IMR-90 (cell line): ENCODE data around the gene ANAPC1. TPM values are rescaled to one million over a fixed set of nuclear protein-coding genes. Genes with fewer than 3 reads are reported as not detected.

ENCODE experiments used
- ATAC-seq: fragments of 200-7000 bp; cut with Tn5 transposase; 2 replicates; pipeline ENCODE4 v1.9.1; 2020; ENCODE audit warnings: low read depth, mild to moderate bottlenecking, moderate library complexity
- BruUV-seq: library from RNA; stranded (reverse); fragments of 400-500 nt; replicated peaks from 2 replicates; lab custom pipeline; 2021; lab: Mats Ljungman, UMichigan
- CTCF ChIA-PET: fragments of 300-600 bp; formaldehyde crosslinking; extraction: SDS; loops from one replicate; lab custom pipeline; 2021; ENCODE audit warnings: antibody characterized with exemption; lab: Yijun Ruan, JAX
- POLR2A ChIA-PET: fragments of 300-600 bp; sonication (Branson Sonifier 250); formaldehyde crosslinking; loops from one replicate; lab custom pipeline; 2022; ENCODE audit warnings: antibody characterized with exemption; ENCODE audit not compliant: unreplicated experiment; lab: Charles Lee
- DNase-seq: peaks from one replicate; pipeline ENCODE4 v3.0.0; 2013
- H2AFZ ChIP-seq: replicated peaks from 2 replicates; pipeline ENCODE3; 2013; ENCODE audit warnings: low read length, mild to moderate bottlenecking; ENCODE audit not compliant: poor library complexity
- H2AK5ac ChIP-seq: 2 replicates; pipeline ENCODE4 v1.6.1; 2013; ENCODE audit warnings: low read depth, low read length, inconsistent platforms
- H2AK9ac ChIP-seq: replicated peaks from 2 replicates; pipeline ENCODE3; 2013; ENCODE audit warnings: mild to moderate bottlenecking, low read depth, low read length, moderate library complexity; ENCODE audit not compliant: poor library complexity
- H2BK120ac ChIP-seq: 2 replicates; pipeline ENCODE4 v1.6.1; 2013; ENCODE audit warnings: low read depth, low read length, inconsistent platforms
- H2BK15ac ChIP-seq: 3 replicates; pipeline ENCODE4 v1.6.1; 2013; ENCODE audit warnings: low read depth, low read length, inconsistent platforms
- H2BK20ac ChIP-seq: 2 replicates; pipeline ENCODE4 v1.6.1; 2013; ENCODE audit warnings: low read depth, mild to moderate bottlenecking, inconsistent platforms, low read length, moderate library complexity
- H2BK5ac ChIP-seq: 2 replicates; pipeline ENCODE4 v1.6.1; 2013; ENCODE audit warnings: mild to moderate bottlenecking, low read depth, low read length, inconsistent platforms; ENCODE audit not compliant: poor library complexity, severe bottlenecking
- H3K14ac ChIP-seq: replicated peaks from 2 replicates; pipeline ENCODE4 v1.6.1; 2013; ENCODE audit warnings: low read depth, low read length, inconsistent platforms
- H3K18ac ChIP-seq: 2 replicates; pipeline ENCODE4 v1.6.1; 2013; ENCODE audit warnings: low read depth, low read length, control low read depth
- H3K23ac ChIP-seq: 2 replicates; pipeline ENCODE4 v1.6.1; 2013; ENCODE audit warnings: low read depth, low read length, inconsistent platforms
- H3K27ac ChIP-seq: 2 replicates; pipeline ENCODE4 v1.5.1; 2013; ENCODE audit warnings: mild to moderate bottlenecking, control low read depth, low read length; ENCODE audit not compliant: insufficient read depth
- H3K27me3 ChIP-seq: 2 replicates; pipeline ENCODE4 v1.6.1; 2013; ENCODE audit warnings: low read length; ENCODE audit not compliant: control insufficient read depth, insufficient read depth
- H3K36me3 ChIP-seq: 2 replicates; pipeline ENCODE4 v1.6.1; 2013; ENCODE audit warnings: low read length, mixed read lengths; ENCODE audit not compliant: control insufficient read depth, insufficient read depth
- H3K4ac ChIP-seq: 2 replicates; pipeline ENCODE4 v1.6.1; 2013; ENCODE audit warnings: low read depth, low read length, inconsistent platforms
- H3K4me1 ChIP-seq: 2 replicates; pipeline ENCODE4 v1.6.1; 2013; ENCODE audit warnings: low read length, mixed read lengths; ENCODE audit not compliant: control insufficient read depth, insufficient read depth
- H3K4me2 ChIP-seq: 2 replicates; pipeline ENCODE4 v1.6.1; 2013; ENCODE audit warnings: low read depth, mild to moderate bottlenecking, control low read depth, low read length, moderate library complexity
- H3K4me3 ChIP-seq: 2 replicates; pipeline ENCODE4 v1.5.1; 2013; ENCODE audit warnings: low read depth, mild to moderate bottlenecking, control low read depth, low read length, moderate library complexity; ENCODE audit not compliant: insufficient read depth
- H3K56ac ChIP-seq: 2 replicates; pipeline ENCODE4 v1.6.1; 2013; ENCODE audit warnings: low read length, inconsistent platforms; ENCODE audit not compliant: insufficient read depth; ENCODE audit errors: extremely low read depth
- H3K79me1 ChIP-seq, 2 experiments: 2 replicates each; pipeline ENCODE4 v1.6.1; 2013; ENCODE audit warnings: low read length in 2 of 2, inconsistent platforms in 1 of 2, low read depth in 1 of 2
- H3K9ac ChIP-seq: 2 replicates; pipeline ENCODE4 v1.6.1; 2013; ENCODE audit warnings: low read depth, low read length, control low read depth
- H3K9me1 ChIP-seq: 2 replicates; pipeline ENCODE4 v1.6.1; 2013; ENCODE audit warnings: low read length, inconsistent platforms; ENCODE audit not compliant: insufficient read depth
- H3K9me3 ChIP-seq: 2 replicates; pipeline ENCODE4 v1.6.1; 2013; ENCODE audit warnings: low read length; ENCODE audit not compliant: control insufficient read depth, insufficient read depth
- H4K20me1 ChIP-seq: 2 replicates; pipeline ENCODE4 v1.6.1; 2013; ENCODE audit warnings: low read length, inconsistent platforms; ENCODE audit not compliant: insufficient read depth
- H4K5ac ChIP-seq: 2 replicates; pipeline ENCODE4 v1.6.1; 2013; ENCODE audit warnings: mild to moderate bottlenecking, low read depth, low read length, control low read depth
- H4K8ac ChIP-seq, 2 experiments: 2 replicates each; pipeline ENCODE4 v1.6.1; 2013; ENCODE audit warnings: low read depth in 2 of 2, low read length in 2 of 2, control low read depth in 1 of 2, inconsistent platforms in 1 of 2
- H4K91ac ChIP-seq: 2 replicates; pipeline ENCODE4 v1.6.1; 2013; ENCODE audit warnings: low read depth, low read length, inconsistent platforms; ENCODE audit not compliant: insufficient read depth
- BHLHE40 ChIP-seq: fragments of 150-350 bp; IDR thresholded peaks from 2 replicates; pipeline ENCODE4 v1.6.1; 2016; ENCODE audit warnings: mild to moderate bottlenecking, low read depth, low read length
- CEBPB ChIP-seq: IDR thresholded peaks from 2 replicates; pipeline ENCODE4 v1.6.1; 2012; ENCODE audit warnings: low read depth, low read length, improper control_type of control experiment
- CHD1 ChIP-seq: IDR thresholded peaks from 2 replicates; pipeline ENCODE4 v1.6.1; 2012; ENCODE audit warnings: low read depth, low read length, improper control_type of control experiment
- CTCF ChIP-seq: conservative IDR thresholded peaks from 2 replicates; pipeline ENCODE4 v1.5.1; 2012; ENCODE audit warnings: mild to moderate bottlenecking, low read depth, low read length, improper control_type of control experiment
- ELK1 ChIP-seq: fragments of 150-350 bp; IDR thresholded peaks from 2 replicates; pipeline ENCODE4 v1.6.1; 2016; ENCODE audit warnings: low read depth, mild to moderate bottlenecking, low read length, moderate library complexity, borderline replicate concordance
- FOS ChIP-seq: fragments of 150-350 bp; IDR thresholded peaks from 2 replicates; pipeline ENCODE4 v1.6.1; 2016; ENCODE audit warnings: low read depth, low read length
- MAFK ChIP-seq: IDR thresholded peaks from 2 replicates; pipeline ENCODE4 v1.6.1; 2012; ENCODE audit warnings: low read depth, low read length, improper control_type of control experiment
- MAZ ChIP-seq: IDR thresholded peaks from 2 replicates; pipeline ENCODE4 v1.6.1; 2012; ENCODE audit warnings: low read depth, mild to moderate bottlenecking, low read length, improper control_type of control experiment, moderate library complexity, borderline replicate concordance
- MXI1 ChIP-seq: IDR thresholded peaks from 2 replicates; pipeline ENCODE4 v1.6.1; 2012; ENCODE audit warnings: low read depth, mild to moderate bottlenecking, low read length, moderate library complexity, borderline replicate concordance
- NFE2L2 ChIP-seq: fragments of 150-350 bp; IDR thresholded peaks from 2 replicates; pipeline ENCODE4 v1.6.1; 2016; ENCODE audit warnings: low read depth, mild to moderate bottlenecking, low read length
- POLR2A ChIP-seq: IDR thresholded peaks from 2 replicates; pipeline ENCODE4 v1.6.1; 2012; ENCODE audit warnings: mild to moderate bottlenecking, low read depth, low read length
- RAD21 ChIP-seq: IDR thresholded peaks from 2 replicates; pipeline ENCODE4 v1.6.1; 2012; ENCODE audit warnings: low read length, improper control_type of control experiment
- RCOR1 ChIP-seq: IDR thresholded peaks from 2 replicates; pipeline ENCODE4 v1.6.1; 2012; ENCODE audit warnings: mild to moderate bottlenecking, low read length, improper control_type of control experiment; ENCODE audit not compliant: insufficient replicate concordance
- RFX5 ChIP-seq: IDR thresholded peaks from 2 replicates; pipeline ENCODE4 v1.8.0; 2012; ENCODE audit warnings: low read depth, mild to moderate bottlenecking, low read length, moderate library complexity
- SMC3 ChIP-seq: fragments of 150-350 bp; IDR thresholded peaks from 2 replicates; pipeline ENCODE4 v1.6.1; 2016; ENCODE audit warnings: low read depth, mild to moderate bottlenecking, antibody characterized with exemption, low read length, moderate library complexity
- USF2 ChIP-seq: fragments of 150-350 bp; IDR thresholded peaks from 2 replicates; pipeline ENCODE4 v1.6.1; 2017; ENCODE audit warnings: mild to moderate bottlenecking, antibody characterized with exemption, low read length, low read depth
- WGBS, 2 experiments: methylation state at CpG; one replicate each; pipeline versions ENCODE4 v1.1.5 to v1.1.7; 2013; ENCODE audit warnings: missing lambda C conversion rate in 2 of 2; ENCODE audit not compliant: insufficient read length in 1 of 2; ENCODE audit errors: extremely low coverage in 2 of 2; 5-methylcytosine and 5-hydroxymethylcytosine counted together
- dilution Hi-C: fragments of 300-500 bp; cut with HindIII; formaldehyde crosslinking; loops from one replicate; pipeline ENCODE4 v1.14.3; 2018; ENCODE audit warnings: low sequenced_read_pairs; ENCODE audit not compliant: unreplicated experiment
- in situ Hi-C: fragments of 300-500 bp; cut with MboI; formaldehyde crosslinking; loops from 3 replicates; pipeline ENCODE4 v1.14.3; 2019; ENCODE audit warnings: low sequenced_read_pairs, inconsistent platforms, mixed read lengths
- intact Hi-C: fragments of 100-400 bp; cut with micrococcal nuclease; formaldehyde crosslinking; loops from 2 replicates; pipeline ENCODE4 v1.10.0; 2022
- polyA plus RNA-seq, 3 experiments: library from polyadenylated mRNA; depleted of rRNA; stranded (reverse); fragments of >200 nt; gene quantifications; 2 replicates each; pipeline ENCODE4 v1.2.3, GENCODE V29; 2012; ENCODE audit warnings: low replicate concordance in 1 of 3
- total RNA-seq: library from RNA; depleted of rRNA; stranded (reverse); fragments of >200 nt; gene quantifications from 2 replicates; pipeline ENCODE4 v1.2.3, GENCODE V29; 2012

ANAPC1 gene
- total and polyA plus RNA-seq, 2 of the 4 experiments (the other 2 are of a cell fraction), result 14.6 to 50.7 TPM

- peaks cover 19% of the 10 kb centered on the region for H3K27me3 ChIP-seq
- no peaks in the 10 kb centered on the region for H3K79me1 ChIP-seq
- no peak overlapping the region for H2BK5ac ChIP-seq
- POLR2A ChIA-PET, result no interaction called here
- WGBS, 2 experiments, result no CpG with 5 or more reads among the region's 3 CpGs
- no peaks in the 10 kb centered on the region for H3K36me3 ChIP-seq
- H3K9me1 ChIP-seq, result no peaks in the 10 kb centered on the region
- CTCF ChIA-PET, result no interaction called here
- H2AK9ac ChIP-seq, result no peak overlapping the region
- no peak overlapping the region for H2BK15ac ChIP-seq
- H3K14ac ChIP-seq, result no peak overlapping the region
- peaks cover 4% of the 10 kb centered on the region; the same call in 1 of the 2 replicates for H3K4me1 ChIP-seq
- H3K56ac ChIP-seq, result no peak overlapping the region
- intact Hi-C loops, result no loop called here
- H3K4me3 ChIP-seq, result no peak overlapping the region
- TF ChIP-seq NFE2L2, result no peak
- no peak for TF ChIP-seq CHD1
- TF ChIP-seq CEBPB, result no peak
- no peak for TF ChIP-seq RAD21
- TF ChIP-seq MAFK, result no peak
- no peak for TF ChIP-seq MAZ
- no peak for TF ChIP-seq CTCF
- no peak for TF ChIP-seq RFX5
- no peak for TF ChIP-seq SMC3
- no peak for TF ChIP-seq FOS
- no peak for TF ChIP-seq POLR2A
- TF ChIP-seq RCOR1, result no peak
- no peak for TF ChIP-seq USF2
- TF ChIP-seq BHLHE40, result no peak
- TF ChIP-seq ELK1, result no peak
- no peak for TF ChIP-seq MXI1
- no peak overlapping the region for H2BK20ac ChIP-seq
- in situ Hi-C loops, result no loop called here
- ATAC-seq (no peak), DNase-seq (no peak)
- H4K5ac ChIP-seq, result no peak overlapping the region
- no peak overlapping the region for H4K91ac ChIP-seq
- dilution Hi-C loops, result no loop called here
- H2BK120ac ChIP-seq, result no peak overlapping the region
- H2AK5ac ChIP-seq, result no peak overlapping the region
- no peaks in the 10 kb centered on the region for H4K20me1 ChIP-seq
- no peak overlapping the region for H3K9ac ChIP-seq
- no peak overlapping the region for H3K18ac ChIP-seq
- no peak overlapping the region for H3K4ac ChIP-seq
- no TSS peak for BruUV-seq
- no peak overlapping the region for H3K27ac ChIP-seq
- no peak overlapping the region for H4K8ac ChIP-seq
- no peak overlapping the region for H3K4me2 ChIP-seq
- H3K23ac ChIP-seq, result no peak overlapping the region
- no peaks in the 10 kb centered on the region for H3K9me3 ChIP-seq
- no peak overlapping the region for H2AFZ ChIP-seq
Measured at GRCh38 chr2:111909079-111909478, 25.1 kb upstream of the ANAPC1 start.
